ENCODE measurements around the gene NACC2.

Gene NACC2

DNA sequence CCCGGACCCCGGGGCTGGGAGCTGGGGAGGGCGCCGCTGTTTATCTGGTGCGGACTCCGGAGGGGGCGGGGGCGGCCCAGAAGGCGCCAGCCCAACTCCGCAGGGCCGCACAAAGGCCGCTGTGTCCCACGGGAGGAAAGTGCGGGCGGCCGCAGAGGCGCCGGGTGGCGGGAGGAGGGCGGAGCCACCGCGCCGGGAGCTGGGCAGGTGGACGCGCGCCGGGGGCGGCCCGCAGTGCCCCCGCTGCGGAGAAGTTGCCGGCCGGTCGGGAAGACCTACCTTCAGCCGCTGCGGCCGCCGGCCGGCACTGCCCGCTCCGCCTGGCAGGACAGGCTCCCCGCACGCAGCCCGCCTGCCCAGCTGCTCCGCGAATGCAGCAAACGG lies 43.6 kb downstream of the NACC2 start (continued):
- no peak for TF ChIP-seq ZFP41 (tag by site-specific recombination; IDR thresholded peaks at IDR 0.05; ENCODE audit: borderline replicate concordance)
- peak; percentile 51 for TF ChIP-seq ZIC2 (tag by site-specific recombination; IDR thresholded peaks at IDR 0.05)
- TF ChIP-seq ZNF776 (tag by site-specific recombination; IDR thresholded peaks at IDR 0.05; ENCODE audit: borderline replicate concordance) = no peak
- no peak for TF ChIP-seq ZNF768 (tag by site-specific recombination; IDR thresholded peaks at IDR 0.05)
- TF ChIP-seq ZNF664 (tag by site-specific recombination; IDR thresholded peaks at IDR 0.05) = no peak

DNA sequence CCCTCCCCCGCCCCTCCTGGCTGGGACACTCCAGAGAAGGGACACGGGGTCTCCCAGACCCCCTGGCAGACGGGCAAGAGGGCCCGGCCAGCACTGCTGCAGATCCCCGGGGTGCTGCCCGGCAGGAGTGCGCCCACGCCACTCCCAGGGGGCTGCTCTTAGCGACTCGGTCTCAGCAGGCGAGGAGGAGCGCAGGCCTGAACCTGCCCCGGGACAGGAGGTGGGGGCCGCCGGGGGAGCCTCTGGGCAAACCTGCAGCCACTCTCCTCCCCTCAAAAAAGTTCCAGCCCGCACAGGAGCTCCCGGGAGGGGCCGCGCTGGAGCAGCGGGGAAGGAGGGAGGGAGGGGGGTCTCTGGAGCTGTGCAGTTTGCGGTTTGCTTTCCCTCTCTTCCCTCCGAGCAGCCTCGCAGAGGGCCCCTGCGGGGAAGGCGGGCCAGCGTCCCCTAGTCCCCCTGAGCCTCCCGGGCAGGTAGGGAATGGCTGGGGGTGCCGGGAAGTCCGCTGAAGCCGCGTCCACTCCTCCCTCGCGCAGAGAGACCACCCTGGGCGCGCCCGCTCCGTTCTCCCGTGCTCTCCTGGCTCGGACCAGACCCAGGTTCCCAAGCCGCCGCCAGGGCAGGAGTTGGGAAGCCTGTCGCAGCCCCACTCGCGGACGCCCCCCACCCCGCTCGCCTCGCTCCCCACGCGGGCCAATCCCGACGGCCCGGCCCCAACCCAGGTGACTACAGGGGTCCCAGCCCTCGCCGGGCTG lies 44.2 kb downstream of the NACC2 start:
- no peaks in the 10 kb centered on the region for H3K9me3 ChIP-seq (ENCODE audit: control insufficient read depth, insufficient read depth, low read depth, low read length)
- CTCF ChIA-PET = interaction anchor here (0.5 to 0.9 kb wide), 5 partner anchors 22 to 83 kb away, joined by 3 to 5 read pairs (median 3); no protein-coding TSS in a partner anchor
- TF ChIP-seq ZNF2 (tag by site-specific recombination; IDR thresholded peaks at IDR 0.05) (no peak), ZNF221 (tag by site-specific recombination; IDR thresholded peaks at IDR 0.05; ENCODE audit: borderline replicate concordance) (no peak), ZNF658 (tag by site-specific recombination; IDR thresholded peaks at IDR 0.05) (no peak), EGR2 (tag by site-specific recombination; IDR thresholded peaks at IDR 0.05; ENCODE audit: low read depth) (peak; percentile 66; the same call in 1 of the 2 replicates), ZNF623 (tag by site-specific recombination; IDR thresholded peaks at IDR 0.05) (no peak), ZNF521 (tag by site-specific recombination; IDR thresholded peaks at IDR 0.05) (no peak), ZNF629 (tag by site-specific recombination; IDR thresholded peaks at IDR 0.05) (no peak), ZNF585B (tag by site-specific recombination; IDR thresholded peaks at IDR 0.05) (no peak), ZFP37 (tag by site-specific recombination; IDR thresholded peaks at IDR 0.05) (no peak), ZNF701 (tag by site-specific recombination; IDR thresholded peaks at IDR 0.05) (no peak), WT1 (tag by site-specific recombination; IDR thresholded peaks at IDR 0.05) (no peak), ZNF10 (tag by site-specific recombination; IDR thresholded peaks at IDR 0.05) (no peak), ZNF560 (tag by site-specific recombination; IDR thresholded peaks at IDR 0.05; ENCODE audit: borderline replicate concordance) (no peak), ZNF157 (tag by site-specific recombination; IDR thresholded peaks at IDR 0.05) (no peak), YY1 (tag by site-specific recombination; IDR thresholded peaks at IDR 0.05) (no peak), GLI4 (tag by site-specific recombination; IDR thresholded peaks at IDR 0.05) (no peak), ZNF610 (tag by site-specific recombination; IDR thresholded peaks at IDR 0.05; ENCODE audit: borderline replicate concordance) (no peak), ZNF366 (tag by site-specific recombination; conservative IDR thresholded peaks at IDR 0.05) (peak; percentile 53; the same call in 1 of the 2 replicates), OSR2 (tag by site-specific recombination; IDR thresholded peaks at IDR 0.05) (peak; percentile 53), ZNF600 (tag by site-specific recombination; IDR thresholded peaks at IDR 0.05) (peak; percentile 74), IKZF3 (tag by site-specific recombination; IDR thresholded peaks at IDR 0.05) (peak; percentile 75; the same call in 1 of the 2 replicates), ZNF140 (tag by site-specific recombination; IDR thresholded peaks at IDR 0.05) (no peak), ZNF529 (tag by site-specific recombination; IDR thresholded peaks at IDR 0.05; ENCODE audit: insufficient replicate concordance) (no peak), ZNF530 (tag by site-specific recombination; IDR thresholded peaks at IDR 0.05; ENCODE audit: low read depth) (no peak), ZNF48 (tag by site-specific recombination; IDR thresholded peaks at IDR 0.05) (no peak), ZNF549 (tag by site-specific recombination; IDR thresholded peaks at IDR 0.05) (no peak), ZNF184 (tag by site-specific recombination; IDR thresholded peaks at IDR 0.05) (no peak), ZBTB48 (tag by site-specific recombination; IDR thresholded peaks at IDR 0.05) (0 out of 2 replicates have a peak, but pooled peaks have one; percentile 21), ZNF558 (tag by site-specific recombination; IDR thresholded peaks at IDR 0.05) (no peak)
- TF ChIP-seq, protein P1, sequence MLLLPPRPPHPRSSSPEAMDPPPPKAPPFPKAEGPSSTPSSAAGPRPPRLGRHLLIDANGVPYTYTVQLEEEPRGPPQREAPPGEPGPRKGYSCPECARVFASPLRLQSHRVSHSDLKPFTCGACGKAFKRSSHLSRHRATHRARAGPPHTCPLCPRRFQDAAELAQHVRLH (tag by site-specific recombination; IDR thresholded peaks at IDR 0.05) = no peak
- TF ChIP-seq, protein P2, sequence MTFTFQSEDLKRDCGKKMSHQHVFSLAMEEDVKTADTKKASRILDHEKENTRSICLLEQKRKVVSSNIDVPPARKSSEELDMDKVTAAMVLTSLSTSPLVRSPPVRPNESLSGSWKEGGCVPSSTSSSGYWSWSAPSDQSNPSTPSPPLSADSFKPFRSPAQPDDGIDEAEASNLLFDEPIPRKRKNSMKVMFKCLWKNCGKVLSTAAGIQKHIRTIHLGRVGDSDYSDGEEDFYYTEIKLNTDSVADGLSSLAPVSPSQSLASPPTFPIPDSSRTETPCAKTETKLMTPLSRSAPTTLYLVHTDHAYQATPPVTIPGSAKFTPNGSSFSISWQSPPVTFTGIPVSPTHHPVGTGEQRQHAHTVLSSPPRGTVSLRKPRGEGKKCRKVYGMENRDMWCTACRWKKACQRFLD (tag by site-specific recombination; IDR thresholded peaks at IDR 0.05) = no peak
- TF ChIP-seq, protein P3, sequence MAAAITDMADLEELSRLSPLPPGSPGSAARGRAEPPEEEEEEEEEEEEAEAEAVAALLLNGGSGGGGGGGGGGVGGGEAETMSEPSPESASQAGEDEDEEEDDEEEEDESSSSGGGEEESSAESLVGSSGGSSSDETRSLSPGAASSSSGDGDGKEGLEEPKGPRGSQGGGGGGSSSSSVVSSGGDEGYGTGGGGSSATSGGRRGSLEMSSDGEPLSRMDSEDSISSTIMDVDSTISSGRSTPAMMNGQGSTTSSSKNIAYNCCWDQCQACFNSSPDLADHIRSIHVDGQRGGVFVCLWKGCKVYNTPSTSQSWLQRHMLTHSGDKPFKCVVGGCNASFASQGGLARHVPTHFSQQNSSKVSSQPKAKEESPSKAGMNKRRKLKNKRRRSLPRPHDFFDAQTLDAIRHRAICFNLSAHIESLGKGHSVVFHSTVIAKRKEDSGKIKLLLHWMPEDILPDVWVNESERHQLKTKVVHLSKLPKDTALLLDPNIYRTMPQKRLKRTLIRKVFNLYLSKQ (tag by site-specific recombination; IDR thresholded peaks at IDR 0.05; ENCODE audit: borderline replicate concordance) = no peak

More for the DNA sequence above, 44.2 kb downstream of the NACC2 start:
- POLR2A ChIA-PET = interaction anchor here (1.2 to 2.0 kb wide), 5 partner anchors 40 to 143 kb away, joined by 5 to 14 read pairs (median 6); partner anchors contain the start of genes CAMSAP1 and UBAC1
- peaks cover 0 to 42% of the 10 kb centered on the region in 2 experiments; a peak in 1 of 3 replicates for H3K36me3 ChIP-seq (ENCODE audit: control insufficient read depth in 2 of 2, insufficient read depth in 1 of 2, low read length in 2 of 2)
- peak overlapping the region; percentile 53 for H3K4me3 ChIP-seq (ENCODE audit: low read depth, low read length)
- H3K27ac ChIP-seq (ENCODE audit: extremely low read depth, low read depth, low read length) = peak overlapping the region; percentile 98
- peaks cover 8% of the 10 kb centered on the region for H3K4me1 ChIP-seq (ENCODE audit: control insufficient read depth, insufficient read depth, low read length)

Data from HEK293 (cell line).